Osteocyte (in vitro differentiated cells): ENCODE data around the gene JCHAIN. TPM values are rescaled to one million over a fixed set of nuclear protein-coding genes. Genes with fewer than 3 reads are reported as not detected.
A peak's percentile ranks its signal among the peaks of the same experiment; 100 is the strongest.
"Not testable (repeated sequence)": the region's sequence is repeated elsewhere in the genome, so short reads cannot be mapped to it uniquely, and the experiment has no call there.

Experiments
- DNase-seq: peaks from one replicate; pipeline ENCODE4 v3.0.0; 2021; ENCODE audit warnings: mixed read lengths; ENCODE audit not compliant: unreplicated experiment; ENCODE audit errors: extremely low spot score
- H3K27ac Mint-ChIP-seq: one replicate; pipeline ENCODE4 v1.8.0; 2021; ENCODE audit warnings: mild to moderate bottlenecking, mixed read lengths; ENCODE audit not compliant: unreplicated experiment
- H3K27me3 Mint-ChIP-seq: one replicate; pipeline ENCODE4 v1.8.0; 2021; ENCODE audit warnings: mixed read lengths; ENCODE audit not compliant: unreplicated experiment
- H3K36me3 Mint-ChIP-seq: one replicate; pipeline ENCODE4 v1.8.0; 2021; ENCODE audit warnings: mixed read lengths; ENCODE audit not compliant: unreplicated experiment
- H3K4me1 Mint-ChIP-seq: one replicate; pipeline ENCODE4 v1.8.0; 2021; ENCODE audit warnings: mixed read lengths; ENCODE audit not compliant: unreplicated experiment
- H3K4me3 Mint-ChIP-seq: one replicate; pipeline ENCODE4 v1.8.0; 2021; ENCODE audit warnings: mild to moderate bottlenecking, moderate library complexity, mixed read lengths; ENCODE audit not compliant: unreplicated experiment
- H3K9me3 Mint-ChIP-seq: one replicate; pipeline ENCODE4 v1.8.0; 2021; ENCODE audit warnings: mixed read lengths; ENCODE audit not compliant: unreplicated experiment
- total RNA-seq: library from RNA; stranded (reverse); gene quantifications from 2 replicates; pipeline ENCODE4 v1.2.1, GENCODE V29; 2021
- TF ChIP-seq, protein P1 (sequence below): fragments of 200-600 bp; sonication (generic); IDR thresholded peaks from 2 replicates; pipeline ENCODE4 v1.5.0; 2021; ENCODE audit warnings: antibody characterized with exemption, mild to moderate bottlenecking, moderate library complexity

JCHAIN gene
- total RNA-seq, 1 donor from 2014 or later = not detected

DNA sequence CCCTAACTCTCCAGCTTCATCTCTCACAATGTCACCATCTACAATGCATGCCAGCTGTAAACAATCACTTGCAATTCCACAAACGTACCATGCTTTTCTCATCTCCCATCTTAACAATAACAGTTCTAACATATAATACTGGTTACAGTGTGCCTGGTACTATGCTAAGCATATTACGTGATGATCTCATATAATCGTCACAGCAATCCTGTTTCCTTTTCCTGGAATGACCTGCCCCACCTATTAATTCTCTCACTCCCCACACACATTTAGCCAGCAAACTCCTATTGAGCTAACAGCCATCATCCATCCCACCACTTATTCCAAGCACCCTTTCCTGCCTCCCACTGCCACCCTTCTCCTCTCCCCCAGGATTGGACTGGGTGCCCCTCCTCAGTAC lies 7.9 kb downstream of the JCHAIN start:
- H3K4me1 Mint-ChIP-seq = no peaks in the 10 kb centered on the region
- H3K4me3 Mint-ChIP-seq = no peak overlapping the region
- DNase-seq = no peak
- no peaks in the 10 kb centered on the region for H3K9me3 Mint-ChIP-seq
- TF ChIP-seq, protein P1, sequence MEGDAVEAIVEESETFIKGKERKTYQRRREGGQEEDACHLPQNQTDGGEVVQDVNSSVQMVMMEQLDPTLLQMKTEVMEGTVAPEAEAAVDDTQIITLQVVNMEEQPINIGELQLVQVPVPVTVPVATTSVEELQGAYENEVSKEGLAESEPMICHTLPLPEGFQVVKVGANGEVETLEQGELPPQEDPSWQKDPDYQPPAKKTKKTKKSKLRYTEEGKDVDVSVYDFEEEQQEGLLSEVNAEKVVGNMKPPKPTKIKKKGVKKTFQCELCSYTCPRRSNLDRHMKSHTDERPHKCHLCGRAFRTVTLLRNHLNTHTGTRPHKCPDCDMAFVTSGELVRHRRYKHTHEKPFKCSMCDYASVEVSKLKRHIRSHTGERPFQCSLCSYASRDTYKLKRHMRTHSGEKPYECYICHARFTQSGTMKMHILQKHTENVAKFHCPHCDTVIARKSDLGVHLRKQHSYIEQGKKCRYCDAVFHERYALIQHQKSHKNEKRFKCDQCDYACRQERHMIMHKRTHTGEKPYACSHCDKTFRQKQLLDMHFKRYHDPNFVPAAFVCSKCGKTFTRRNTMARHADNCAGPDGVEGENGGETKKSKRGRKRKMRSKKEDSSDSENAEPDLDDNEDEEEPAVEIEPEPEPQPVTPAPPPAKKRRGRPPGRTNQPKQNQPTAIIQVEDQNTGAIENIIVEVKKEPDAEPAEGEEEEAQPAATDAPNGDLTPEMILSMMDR = no peak
- H3K27ac Mint-ChIP-seq = no peak overlapping the region
- no peaks in the 10 kb centered on the region for H3K36me3 Mint-ChIP-seq
- peaks cover 50% of the 10 kb centered on the region for H3K27me3 Mint-ChIP-seq

DNA sequence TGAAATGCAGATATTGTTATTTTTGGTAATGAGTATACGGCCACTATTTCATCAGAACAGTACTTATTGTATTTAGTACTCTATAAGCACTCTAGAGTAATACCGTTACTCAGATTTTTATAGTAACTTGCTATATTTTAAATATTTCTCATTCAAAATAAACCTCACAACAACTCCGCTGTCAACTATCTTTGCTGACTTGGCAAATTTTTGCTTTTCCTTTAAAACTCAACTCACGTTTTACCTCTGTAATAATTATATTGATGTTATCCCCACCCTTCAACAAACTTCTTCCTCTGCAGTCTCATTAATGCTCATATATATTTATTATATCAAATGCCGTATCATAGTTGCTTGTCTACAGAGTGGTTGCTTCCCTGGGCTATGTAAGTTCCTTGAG lies 9.0 kb downstream of the JCHAIN start:
- Mint-ChIP-seq H3K36me3 (no peaks in the 10 kb centered on the region), H3K27me3 (peaks cover 54% of the 10 kb centered on the region), H3K27ac (no peak overlapping the region), H3K4me1 (no peaks in the 10 kb centered on the region), H3K4me3 (no peak overlapping the region), H3K9me3 (no peaks in the 10 kb centered on the region)
- DNase-seq = no peak
- TF ChIP-seq, protein P1 = no peak

DNA sequence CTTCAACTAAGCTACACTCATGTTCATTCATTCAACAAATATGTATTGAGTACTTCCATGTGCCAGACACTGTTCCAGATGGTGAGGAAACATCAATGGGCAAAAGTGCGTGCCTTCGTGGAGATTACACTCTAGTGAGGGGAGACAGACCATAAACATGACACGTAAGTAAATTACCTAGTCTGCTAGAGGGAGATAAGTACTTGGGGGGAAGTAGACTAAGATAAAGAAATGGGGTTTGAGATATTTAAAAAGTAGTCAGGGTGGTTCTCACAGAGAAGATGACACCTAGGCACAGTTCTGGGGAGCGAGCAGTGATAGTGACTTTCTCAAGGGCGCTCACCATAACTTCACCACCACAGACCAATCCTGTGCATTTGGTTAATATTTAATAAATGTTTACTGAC lies 11.7 kb downstream of the JCHAIN start:
- Mint-ChIP-seq H3K9me3 (no peaks in the 10 kb centered on the region), H3K4me3 (no peak overlapping the region), H3K27me3 (peaks cover 50% of the 10 kb centered on the region), H3K27ac (no peak overlapping the region), H3K4me1 (peaks cover 1% of the 10 kb centered on the region), H3K36me3 (no peaks in the 10 kb centered on the region)
- TF ChIP-seq, protein P1 = no peak
- no peak for DNase-seq

DNA sequence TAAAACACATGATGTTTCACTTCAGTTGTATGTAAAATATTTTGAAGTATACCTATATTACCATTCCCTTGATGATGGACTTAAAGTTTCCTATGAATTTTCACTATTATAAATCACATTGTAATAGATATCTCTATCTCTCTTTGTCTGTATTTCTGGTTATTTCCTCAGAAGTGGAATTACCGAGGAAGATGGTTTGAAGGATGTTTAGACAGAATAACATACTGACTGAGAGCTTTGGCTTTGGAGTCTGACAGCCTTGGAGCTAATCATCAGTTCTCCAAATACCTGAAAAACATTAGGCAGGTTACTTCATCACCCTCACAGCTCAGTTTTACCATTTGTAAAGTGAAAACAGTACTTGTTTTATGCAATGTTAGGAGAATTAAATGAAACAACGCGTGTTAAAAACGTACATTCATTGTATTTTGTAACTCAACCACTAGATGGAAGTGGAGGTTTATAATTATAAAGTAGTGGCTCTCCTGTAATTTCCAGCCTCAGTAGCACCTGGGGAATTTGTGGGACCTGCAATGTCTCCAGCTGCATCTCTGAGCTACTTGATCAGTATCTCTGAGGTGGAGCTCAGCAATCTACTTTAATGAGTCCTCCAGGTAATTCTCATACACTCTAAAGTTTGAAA lies 14.3 kb downstream of the JCHAIN start:
- Mint-ChIP-seq H3K9me3 (no peaks in the 10 kb centered on the region), H3K4me1 (peaks cover 1% of the 10 kb centered on the region), H3K36me3 (no peaks in the 10 kb centered on the region), H3K27me3 (peaks cover 45% of the 10 kb centered on the region), H3K27ac (no peak overlapping the region), H3K4me3 (no peak overlapping the region)
- no peak for DNase-seq
- TF ChIP-seq, protein P1 = peak; percentile 64

DNA sequence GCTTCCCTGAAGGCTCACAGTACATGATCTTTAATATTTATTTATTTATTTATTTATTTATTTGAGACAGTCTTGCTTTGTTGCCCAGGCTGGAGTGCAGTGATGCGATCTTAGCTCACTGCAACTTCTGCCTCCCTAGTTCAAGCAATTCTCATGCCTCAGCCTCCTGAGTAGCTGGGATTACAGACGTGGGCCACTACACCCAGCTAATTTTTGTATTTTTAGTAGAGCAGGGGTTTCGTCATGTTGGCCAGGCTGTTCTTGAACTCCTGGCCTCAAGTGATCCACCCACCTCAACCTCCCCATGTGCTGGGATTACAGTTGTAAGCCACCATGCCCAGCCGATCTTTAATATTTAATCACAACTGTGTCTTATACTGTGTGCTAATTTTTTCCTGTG lies 15.6 kb downstream of the JCHAIN start:
- not testable (repeated sequence) for H3K36me3 Mint-ChIP-seq, H3K27ac Mint-ChIP-seq, H3K4me1 Mint-ChIP-seq, H3K4me3 Mint-ChIP-seq, DNase-seq, H3K9me3 Mint-ChIP-seq
- H3K27me3 Mint-ChIP-seq = peaks cover 41% of the 10 kb centered on the region
